HG02759 (cell line): ENCODE data around the gene SLC9A3.

Experiments used
- ATAC-seq: cut with Tn5 transposase; IDR thresholded peaks from one replicate; pipeline ENCODE4 v1.9.1; 2021; ENCODE audit warnings: mild to moderate bottlenecking, moderate library complexity; ENCODE audit not compliant: unreplicated experiment

Gene SLC9A3

DNA sequence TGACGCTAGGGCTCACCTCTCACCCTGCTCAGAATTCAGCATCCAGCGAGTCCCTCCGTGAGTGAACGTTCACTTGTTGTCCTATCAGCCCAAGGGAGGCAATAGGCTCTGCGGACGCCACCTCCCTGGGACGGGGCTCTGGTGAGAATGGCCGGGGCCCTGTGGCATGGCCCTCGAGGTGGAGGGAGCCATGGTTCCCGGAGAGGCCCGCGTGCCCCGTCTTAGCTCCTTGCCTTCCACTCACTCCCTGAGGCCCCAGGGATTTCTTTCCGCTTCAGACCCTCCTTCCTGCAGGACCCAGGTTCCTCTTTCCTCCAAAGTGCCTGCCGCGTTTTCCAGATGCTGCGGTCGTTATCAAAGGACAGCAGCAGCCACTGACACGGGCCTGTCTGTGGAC, 59.8 kb downstream of the SLC9A3 start:
- no peak for ATAC-seq

DNA sequence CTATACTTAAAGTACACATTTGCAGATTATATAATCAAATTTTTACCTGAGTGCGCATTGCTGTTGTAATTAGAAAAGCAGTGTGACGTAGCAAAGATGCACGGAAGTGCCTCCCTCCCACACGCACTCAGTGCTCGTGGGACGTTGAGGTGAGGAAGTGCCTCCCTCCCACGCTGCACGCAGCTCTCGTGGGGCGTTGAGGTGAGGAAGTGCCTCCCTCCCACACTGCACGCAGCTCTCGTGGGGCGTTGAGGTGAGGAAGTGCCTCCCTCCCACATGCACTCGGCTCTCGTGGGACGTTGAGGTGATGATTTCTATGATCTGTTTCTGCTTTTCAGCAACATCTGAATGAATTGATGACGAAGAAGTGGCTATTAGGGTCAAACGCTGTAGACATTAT, 60.3 kb downstream of the SLC9A3 start:
- ATAC-seq = no peak

DNA sequence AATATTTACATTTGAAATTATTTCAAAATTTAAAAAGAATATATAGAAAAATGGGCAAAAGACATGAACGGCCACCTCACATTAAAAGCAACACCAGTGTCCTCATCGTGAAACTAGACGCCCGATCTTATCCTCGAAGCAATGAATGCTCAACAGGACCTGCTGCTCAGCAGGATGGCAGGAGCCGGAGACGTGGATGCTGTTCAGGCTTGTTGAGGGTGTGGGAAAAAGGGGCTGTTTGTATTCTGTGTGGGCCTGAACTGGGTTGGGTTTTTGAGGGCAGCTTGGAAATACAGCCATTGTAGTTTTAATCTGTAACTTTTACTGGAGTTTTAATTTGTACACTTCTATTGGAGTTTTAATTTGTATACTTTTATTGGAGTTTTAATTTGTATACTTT, 60.9 kb downstream of the SLC9A3 start:
- ATAC-seq = no peak

DNA sequence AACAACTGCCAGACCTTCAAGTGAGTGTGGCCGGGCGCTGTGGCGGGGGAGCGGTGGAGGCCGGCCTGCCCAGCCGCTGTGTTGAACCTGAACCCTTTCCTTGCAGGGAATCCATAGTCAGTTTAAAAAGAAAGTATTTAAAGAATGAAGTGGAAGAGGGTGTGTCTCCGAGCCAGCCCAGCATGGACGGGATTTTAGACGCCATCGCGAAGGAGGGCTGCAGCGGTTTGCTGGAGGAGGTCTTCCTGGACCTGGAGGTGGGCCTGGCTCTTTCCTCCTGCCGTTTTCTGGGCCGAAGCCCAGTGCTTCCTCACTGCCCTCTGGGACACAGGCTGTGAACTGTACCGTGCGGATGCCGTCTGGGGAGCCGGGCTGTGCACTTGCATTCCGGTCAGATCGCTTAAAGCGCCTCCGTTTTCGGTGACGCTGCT, 62.2 kb downstream of the SLC9A3 start:
- ATAC-seq = no peak

DNA sequence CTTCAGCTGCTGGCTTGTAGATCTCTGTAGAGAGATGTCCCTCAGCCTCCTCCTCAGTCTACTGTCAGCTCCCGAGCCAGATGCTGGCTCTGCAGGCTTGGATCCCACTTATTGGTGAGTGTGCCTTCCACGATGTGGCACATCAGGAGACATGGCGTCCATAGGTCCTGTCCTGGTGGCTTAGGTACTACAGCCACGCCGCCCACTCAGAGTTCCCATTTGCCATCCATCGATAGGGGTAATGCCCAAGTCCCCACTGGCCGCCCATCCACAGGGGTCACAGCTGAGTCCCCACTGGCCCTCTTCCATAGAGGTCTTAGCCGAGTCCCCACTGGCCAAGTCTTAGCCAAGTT, 64.0 kb downstream of the SLC9A3 start:
- ATAC-seq = no peak

DNA sequence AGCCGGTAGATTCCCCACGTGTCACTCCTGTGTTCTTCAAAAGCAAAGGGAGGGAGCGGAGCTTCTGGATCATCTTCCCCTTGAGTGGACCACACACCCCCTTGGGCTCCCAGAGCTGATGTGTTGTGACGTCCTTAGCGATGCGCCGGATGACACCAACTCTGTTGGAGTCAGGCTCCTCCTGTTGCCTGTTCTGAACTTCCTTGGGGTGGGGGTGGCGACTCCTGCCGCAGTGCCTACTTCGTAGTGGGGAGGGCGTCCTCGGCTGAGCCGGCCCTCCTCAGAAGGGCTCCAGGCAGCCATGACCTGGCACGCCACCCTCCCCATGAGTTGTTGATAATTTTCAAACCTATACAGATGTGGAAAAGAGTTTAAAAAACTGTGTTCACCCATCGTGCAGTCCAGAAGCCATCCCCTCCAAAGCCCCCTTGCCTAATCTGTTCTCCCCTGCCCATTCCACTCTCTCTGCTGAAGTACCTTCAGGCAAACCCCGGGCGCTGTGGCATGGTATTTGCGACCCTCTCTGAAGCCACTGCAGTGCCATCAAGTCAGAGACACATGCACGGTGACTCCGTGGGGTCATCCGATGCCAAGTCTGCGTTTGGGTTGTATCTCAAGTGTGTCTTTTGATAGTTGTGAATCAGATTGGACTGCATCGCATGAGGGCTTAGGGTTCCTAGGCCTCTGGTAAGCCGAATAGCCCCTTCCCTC, 64.5 kb downstream of the SLC9A3 start:
- no peak for ATAC-seq

DNA sequence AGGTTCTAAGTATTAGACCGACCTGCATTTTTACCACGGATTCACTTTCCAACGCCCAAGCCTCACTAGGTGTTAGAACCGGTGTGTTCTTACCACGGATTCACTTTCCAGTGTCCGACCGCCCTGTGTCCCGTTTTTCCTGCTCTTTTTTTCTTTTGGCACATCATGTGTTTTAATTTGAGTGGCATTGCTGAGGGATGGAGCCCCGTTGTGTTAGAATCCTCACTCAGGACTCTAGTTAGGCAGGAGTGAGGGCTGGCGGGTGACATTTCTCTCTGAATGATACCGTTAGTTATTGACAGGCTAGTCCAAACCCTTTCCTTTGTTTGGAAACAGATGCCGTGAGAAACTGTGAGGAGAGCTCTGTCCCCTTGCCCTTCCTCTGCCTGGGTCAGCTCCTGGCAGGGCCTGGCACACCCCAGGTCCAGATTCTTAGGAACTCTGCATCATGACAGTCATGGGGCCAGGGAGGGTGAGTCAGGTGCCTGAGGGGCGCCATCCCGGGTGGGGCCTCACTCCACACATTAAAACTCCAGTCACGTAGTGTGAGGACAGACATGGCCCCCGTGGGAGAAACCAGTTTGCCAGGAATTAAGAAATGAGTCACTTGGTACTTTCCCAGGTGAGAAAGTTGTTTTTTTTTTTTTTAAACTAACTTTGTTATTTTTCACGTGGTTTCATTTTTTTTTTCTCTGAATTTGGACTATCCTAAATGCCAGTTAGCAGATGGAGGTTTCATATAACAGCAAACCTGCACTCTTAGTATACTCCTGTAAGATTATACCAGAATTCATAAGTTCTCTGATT, 65.5 kb downstream of the SLC9A3 start:
- no peak for ATAC-seq

DNA sequence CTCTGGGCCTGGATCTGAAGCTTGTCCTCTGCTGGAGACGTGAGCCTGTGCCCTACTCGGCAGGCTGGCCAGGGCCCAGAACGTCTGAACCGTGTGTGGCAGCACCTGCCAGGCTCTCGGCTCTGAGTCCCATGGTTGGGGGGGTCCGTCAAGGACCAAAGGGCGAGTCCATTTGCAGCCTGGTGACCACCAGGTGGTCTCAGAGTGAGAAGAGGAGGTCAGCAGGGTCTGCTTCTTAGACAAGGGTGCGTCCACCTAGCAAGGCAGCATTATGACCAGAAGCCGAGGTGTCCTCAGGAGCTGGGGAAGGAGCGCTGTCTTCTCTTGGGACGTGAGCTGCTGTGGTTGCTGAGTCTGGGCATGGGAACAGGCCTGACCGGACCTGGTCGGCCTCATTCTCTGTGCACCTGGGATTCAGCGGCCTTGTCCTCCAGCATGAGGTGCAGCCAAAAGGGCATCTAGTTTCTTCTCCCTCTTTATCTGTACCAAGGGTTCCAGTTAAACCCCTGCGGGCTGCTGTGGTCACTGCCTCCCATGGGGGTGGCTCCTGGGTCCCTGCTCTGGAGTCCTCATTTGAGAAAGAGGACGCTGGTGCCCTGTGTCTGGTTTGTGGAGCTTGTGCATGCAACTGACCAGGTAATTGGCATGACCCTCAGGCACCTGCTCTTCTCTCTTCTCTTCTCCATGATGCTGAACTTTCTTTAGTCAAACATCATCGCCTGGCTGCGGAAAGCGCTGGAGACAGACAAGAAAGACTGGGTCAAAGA, 66.9 kb downstream of the SLC9A3 start:
- ATAC-seq = no peak

DNA sequence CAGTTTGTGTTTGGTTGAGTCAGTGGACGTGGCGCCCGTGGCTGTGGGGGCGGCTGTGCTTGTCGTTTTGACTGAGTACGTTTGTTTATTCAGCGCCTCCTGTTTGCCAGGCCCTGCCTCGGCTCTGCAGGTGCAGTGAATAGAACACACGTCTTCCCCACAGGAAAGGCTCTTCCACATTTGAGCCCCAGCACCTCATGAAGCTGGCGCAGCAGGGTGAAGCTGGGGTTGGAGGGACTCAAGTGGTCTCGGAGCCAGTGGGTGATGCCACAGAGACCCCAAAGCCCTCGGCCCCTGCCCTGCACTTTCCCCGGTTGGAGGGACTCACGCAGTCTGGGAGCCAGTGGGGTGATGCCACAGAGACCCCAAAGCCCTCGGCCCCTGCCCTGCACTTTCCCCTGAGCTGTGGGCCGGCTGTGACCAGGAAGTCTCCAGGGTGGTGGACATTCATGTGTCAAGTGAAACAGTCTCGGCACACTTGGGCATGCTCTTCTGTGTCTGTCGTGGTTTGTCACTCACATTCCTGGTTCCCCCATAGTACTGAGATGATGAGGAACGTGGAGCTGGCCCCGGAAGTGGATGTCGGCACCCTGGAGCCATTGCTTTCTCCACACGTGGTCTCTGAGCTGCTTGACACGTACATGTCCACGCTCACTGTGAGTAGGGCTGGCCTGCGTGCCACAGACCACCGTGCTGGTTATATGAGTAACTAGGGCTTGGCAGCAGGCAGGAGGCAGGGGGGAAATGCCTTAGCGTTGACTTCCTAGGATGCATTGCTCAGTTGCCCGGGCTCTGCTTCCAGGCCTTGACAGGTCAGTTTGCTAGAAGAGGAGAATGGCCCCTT, 67.7 kb downstream of the SLC9A3 start:
- no peak for ATAC-seq

DNA sequence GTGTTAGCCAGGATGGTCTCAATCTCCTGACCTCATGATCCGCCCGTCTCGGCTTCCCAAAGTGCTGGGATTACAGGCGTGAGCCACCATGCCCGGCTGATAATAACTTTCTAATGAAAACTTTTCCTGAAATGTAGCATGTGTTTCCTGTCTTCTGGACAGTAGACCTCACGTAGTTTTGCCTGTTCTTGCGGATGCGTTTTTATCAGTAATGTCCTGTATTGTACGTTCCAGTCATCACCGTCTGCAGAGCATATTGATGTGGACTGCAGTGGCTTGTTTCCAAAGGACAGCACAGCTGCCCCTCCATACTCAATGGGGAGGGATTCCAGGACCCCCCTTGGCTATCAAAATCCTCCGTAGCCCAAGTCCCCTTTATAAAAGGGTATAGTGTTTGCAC, 68.4 kb downstream of the SLC9A3 start:
- no peak for ATAC-seq

DNA sequence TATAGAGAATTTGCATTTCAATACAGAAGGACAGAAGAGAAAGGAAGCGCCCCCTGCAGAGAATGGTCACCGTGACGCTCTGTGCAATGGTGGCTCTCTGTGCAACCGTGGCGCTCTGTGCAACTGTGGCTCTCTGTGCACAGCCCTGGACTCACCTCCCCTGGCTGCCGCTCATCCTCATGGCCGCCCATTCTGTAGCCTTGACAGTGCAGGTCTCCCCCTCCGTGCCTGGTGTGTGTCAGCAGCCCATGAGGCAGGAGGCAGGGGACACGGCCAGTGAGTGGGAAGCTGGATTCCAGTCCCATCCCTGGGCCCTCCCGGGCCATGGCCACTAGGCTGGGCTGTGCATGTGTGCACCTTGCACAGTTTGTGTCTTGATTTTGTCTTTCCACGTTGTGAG, 69.3 kb downstream of the SLC9A3 start:
- no peak for ATAC-seq

GRCh38 chr5:453725-454481, 70.3 kb downstream of the SLC9A3 start:
- ATAC-seq = no peak

DNA sequence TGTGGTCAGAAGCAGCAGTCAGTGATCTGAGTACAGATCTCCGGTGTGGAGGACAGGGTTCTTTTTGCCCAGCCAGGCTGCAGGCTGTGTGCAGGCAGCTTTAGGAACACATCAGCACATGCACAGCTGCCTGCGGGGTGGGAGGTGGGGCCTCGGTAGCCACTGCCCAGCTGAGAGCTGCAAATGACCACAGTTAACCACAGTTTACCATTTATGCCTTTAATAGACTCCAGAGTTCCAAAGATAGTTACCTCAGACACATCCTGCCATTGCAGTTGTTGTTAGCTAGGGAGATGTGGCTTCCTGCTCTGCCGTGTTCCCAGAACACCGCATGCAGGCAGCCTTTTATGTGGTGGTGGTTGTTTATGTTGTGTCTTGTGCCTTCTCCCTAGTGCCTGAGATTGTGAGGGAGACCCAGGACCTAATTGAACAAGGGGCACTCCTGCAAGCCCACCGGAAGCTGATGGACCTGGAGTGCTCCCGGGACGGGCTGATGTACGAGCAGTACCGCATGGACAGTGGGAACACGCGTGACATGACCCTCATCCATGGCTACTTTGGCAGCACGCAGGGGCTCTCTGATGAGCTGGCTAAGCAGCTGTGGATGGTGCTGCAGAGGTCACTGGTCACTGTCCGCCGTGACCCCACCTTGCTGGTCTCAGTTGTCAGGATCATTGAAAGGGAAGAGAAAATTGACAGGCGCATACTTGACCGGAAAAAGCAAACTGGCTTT, 71.1 kb downstream of the SLC9A3 start:
- no peak for ATAC-seq

- ATAC-seq = no peak
Observed at GRCh38 chr5:451587-452458, 72.4 kb downstream of the SLC9A3 start.

GRCh38 chr5:449151-449550, 75.1 kb downstream of the SLC9A3 start:
- ATAC-seq = no peak

- ATAC-seq = no peak
Observed at GRCh38 chr5:448766-449090, 75.5 kb downstream of the SLC9A3 start.

GRCh38 chr5:448061-448765, 76.0 kb downstream of the SLC9A3 start:
- no peak for ATAC-seq

- ATAC-seq = no peak
Observed at GRCh38 chr5:447501-447900, 76.7 kb downstream of the SLC9A3 start.
